ENCODE data around the gene CLCNKA.

DNA sequence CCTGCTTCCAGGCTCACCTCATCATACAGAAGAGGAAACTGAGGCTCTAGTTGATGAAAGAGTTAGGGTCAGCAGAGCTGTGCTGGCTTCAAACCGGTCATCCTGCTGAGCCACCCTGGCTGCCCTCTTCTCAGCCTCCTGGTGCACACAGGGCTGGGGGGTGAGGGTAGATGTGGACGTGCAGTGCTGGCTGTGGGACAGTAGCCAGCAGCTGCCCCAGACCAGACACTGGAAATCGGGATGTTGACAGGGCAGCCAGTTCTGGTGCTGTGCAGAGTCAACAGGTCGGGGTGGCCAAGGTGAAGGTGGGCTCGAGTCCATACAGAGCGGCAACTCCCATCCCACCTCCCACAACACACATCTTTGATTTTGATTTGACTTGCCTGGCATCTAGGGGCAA lies 1.5 kb upstream of the CLCNKA start:
- TF ChIP-seq SUZ12 (IDR thresholded peaks at IDR 0.05; ENCODE audit: extremely low read depth, insufficient read depth, insufficient read length): no peak
- no peak for TF ChIP-seq ZNF274 (IDR thresholded peaks at IDR 0.05; ENCODE audit: low read depth, low read length)
- TF ChIP-seq YY1 (IDR thresholded peaks at IDR 0.05; ENCODE audit: insufficient read depth, insufficient read length): no peak
